ENCODE results near the gene PRLR. TPM values are rescaled to one million over a fixed set of nuclear protein-coding genes. Genes with fewer than 3 reads are reported as not detected.

Gene PRLR
- total RNA-seq, 4 donors from 2014 or later: 0.98 to 4.0 (median 1.6) TPM

GRCh38 chr5:35073160-35073559 is 157.1 kb downstream of the PRLR start:
- no peak for TF ChIP-seq CTCF (IDR thresholded peaks at IDR 0.05; ENCODE audit: low read depth)

- TF ChIP-seq CTCF (IDR thresholded peaks at IDR 0.05; ENCODE audit: low read depth): no peak
These were observed 161.1 kb downstream of the PRLR start for GRCh38 chr5:35069188-35069587.

- TF ChIP-seq CTCF (IDR thresholded peaks at IDR 0.05; ENCODE audit: low read depth): no peak
These were observed 162.3 kb downstream of the PRLR start for GRCh38 chr5:35067985-35068384.

- no peak for TF ChIP-seq CTCF (IDR thresholded peaks at IDR 0.05; ENCODE audit: low read depth)
These were observed 164.0 kb downstream of the PRLR start for GRCh38 chr5:35066260-35066795.

GRCh38 chr5:35063414-35063813 is 166.9 kb downstream of the PRLR start:
- TF ChIP-seq CTCF (IDR thresholded peaks at IDR 0.05; ENCODE audit: low read depth): no peak

GRCh38 chr5:35061211-35061770 is 169.0 kb downstream of the PRLR start:
- no peak for TF ChIP-seq CTCF (IDR thresholded peaks at IDR 0.05; ENCODE audit: low read depth)

- no peak for TF ChIP-seq CTCF (IDR thresholded peaks at IDR 0.05; ENCODE audit: low read depth)
These were observed 170.1 kb downstream of the PRLR start for GRCh38 chr5:35060236-35060635.
